Activated CD8-positive, alpha-beta memory T cell treated with anti-CD3 and anti-CD28 coated beads for 48 hours (primary cell): Measurements from ENCODE around the gene ZNF480.
A peak's percentile ranks its signal among the peaks of the same experiment; 100 is the strongest.
"Not testable (repeated sequence)": the region's sequence is repeated elsewhere in the genome, so short reads cannot be mapped to it uniquely, and the experiment has no call there.

Experiments
- DNase-seq, 3 experiments: peaks; one replicate each; pipeline ENCODE4 v3.0.0-alpha.2; 2020; ENCODE audit warnings: low read depth in 2 of 3, low spot score in 2 of 3

Gene ZNF480

GRCh38 chr19:52296773-52297600, at the start of gene ZNF480:
Gene ZNF480, plus strand, starts transcription at chr19:52297169. Its CDS starts 3,244 bp downstream, at chr19:52300413.
- peak; percentile 23 to 39 (median 38) for DNase-seq

- no peak for DNase-seq
Observed at GRCh38 chr19:52248241-52248640, 48.7 kb upstream of the ZNF480 start.

- DNase-seq, result no peak
Observed at GRCh38 chr19:52258426-52258825, 38.5 kb upstream of the ZNF480 start.

GRCh38 chr19:52265556-52265955, 31.4 kb upstream of the ZNF480 start:
- DNase-seq, result not testable (repeated sequence)

- peak; percentile 84 to 90 (median 89) for DNase-seq
Observed at GRCh38 chr19:52269338-52270261, 27.4 kb upstream of the ZNF480 start, which contains the start of gene ZNF766. Gene ZNF766, plus strand, starts transcription at chr19:52269587. Its CDS starts 27 bp downstream, at chr19:52269614.

GRCh38 chr19:52270266-52270885, 26.6 kb upstream of the ZNF480 start:
- DNase-seq, result no peak

- DNase-seq, result no peak
Observed at GRCh38 chr19:52273301-52273700, 23.7 kb upstream of the ZNF480 start.

- DNase-seq, result no peak
Observed at GRCh38 chr19:52274191-52274590, 22.8 kb upstream of the ZNF480 start.

GRCh38 chr19:52275988-52276387, 21.0 kb upstream of the ZNF480 start:
- DNase-seq, result no peak

GRCh38 chr19:52277471-52277870, 19.5 kb upstream of the ZNF480 start:
- DNase-seq, result no peak

GRCh38 chr19:52286256-52286655, 10.7 kb upstream of the ZNF480 start:
- DNase-seq, result no peak

- no peak for DNase-seq
Observed at GRCh38 chr19:52291781-52292180, 5.2 kb upstream of the ZNF480 start.

- not testable (repeated sequence) for DNase-seq
Observed at GRCh38 chr19:52292946-52293345, 4.0 kb upstream of the ZNF480 start.

- no peak for DNase-seq
Observed at GRCh38 chr19:52296400-52296772, 583 bp upstream of the ZNF480 start.

GRCh38 chr19:52297601-52298364, 814 bp downstream of the ZNF480 start:
- no peak for DNase-seq

- DNase-seq, result no peak
Observed at GRCh38 chr19:52307275-52307674, 10.3 kb downstream of the ZNF480 start.

GRCh38 chr19:52322429-52322828, 25.5 kb downstream of the ZNF480 start:
- DNase-seq, result no peak

- DNase-seq, result no peak
Observed at GRCh38 chr19:52331757-52332156, 34.8 kb downstream of the ZNF480 start.

- no peak for DNase-seq
Observed at GRCh38 chr19:52335768-52336116, 38.8 kb downstream of the ZNF480 start.

- DNase-seq, result peak; percentile 64 to 75 (median 65)
Observed at GRCh38 chr19:52336117-52336790, 39.3 kb downstream of the ZNF480 start, which contains the start of gene ZNF610. Gene ZNF610, plus strand, starts transcription at chr19:52336243. Its CDS starts 12,930 bp downstream, at chr19:52349173.
